HG03159 (cell line): Measurements from ENCODE around the gene TBX6.

Source experiments
- ATAC-seq: cut with Tn5 transposase; IDR thresholded peaks from one replicate; pipeline ENCODE4 v1.9.1; 2021; ENCODE audit warnings: mild to moderate bottlenecking, moderate library complexity; ENCODE audit not compliant: unreplicated experiment

TBX6 gene

DNA sequence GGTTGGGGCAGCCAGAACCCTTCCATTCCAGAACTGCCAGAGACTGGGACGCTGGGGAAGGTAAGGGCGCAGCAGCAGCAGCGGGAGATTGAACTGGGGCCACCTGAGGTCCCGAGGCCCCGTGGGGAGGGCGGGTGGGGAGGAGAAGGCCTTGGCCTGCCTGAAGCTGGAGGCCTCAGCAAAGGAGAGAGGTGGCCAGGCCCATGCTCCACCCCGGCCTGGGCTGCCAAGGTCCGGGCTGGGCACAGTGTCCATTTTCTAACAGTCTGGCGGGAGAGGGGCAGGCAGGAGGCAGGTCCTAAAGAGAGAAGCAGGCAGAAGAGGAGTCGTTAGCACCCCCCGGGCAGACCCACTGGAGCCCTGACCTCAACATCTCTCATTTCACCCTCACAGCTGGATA, 22.7 kb upstream of the TBX6 start:
- ATAC-seq = no peak

- ATAC-seq = no peak
These were observed 22.1 kb upstream of the TBX6 start for GRCh38 chr16:30113711-30114333.

DNA sequence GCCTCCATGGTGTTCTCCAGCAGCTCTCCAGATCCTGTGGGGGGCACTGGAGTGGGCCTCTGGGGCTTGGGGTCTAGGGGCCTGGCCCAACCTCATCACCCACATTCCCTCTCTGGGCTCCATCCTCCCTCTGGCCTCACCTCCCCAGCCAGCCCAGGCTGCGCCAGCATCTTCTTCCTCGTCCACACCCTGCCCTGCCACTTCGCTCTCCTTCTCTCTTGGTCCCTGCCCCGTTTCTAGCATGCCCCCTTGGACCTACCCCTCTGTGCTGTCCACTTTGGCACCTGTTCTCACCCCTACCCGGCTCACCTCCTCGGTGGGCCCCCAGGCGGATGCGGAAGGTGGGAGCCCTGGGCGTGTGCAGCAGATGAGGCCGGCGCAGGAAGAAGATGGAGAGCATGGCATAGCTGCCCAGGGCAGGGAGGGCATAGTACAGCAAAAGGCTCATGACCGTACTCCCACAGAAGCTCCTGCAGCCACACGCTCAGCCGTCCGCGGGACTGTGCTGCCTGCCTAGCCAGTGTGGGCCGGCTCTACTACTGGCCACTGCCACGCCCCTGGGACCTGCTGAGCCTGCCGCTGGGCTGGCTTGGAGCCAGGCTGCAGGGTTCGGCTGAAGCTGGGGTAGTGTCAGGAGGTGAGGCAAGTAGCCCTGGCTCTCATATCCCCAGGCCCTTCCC, 21.4 kb upstream of the TBX6 start, which contains the start of gene GDPD3:
TSS of gene GDPD3 (minus strand) at position 507 of the 680 bp plus-strand sequence. CDS start at position 448, 59 bp downstream.
- no peak for ATAC-seq

GRCh38 chr16:30112197-30113030, 20.7 kb upstream of the TBX6 start:
- ATAC-seq = no peak

DNA sequence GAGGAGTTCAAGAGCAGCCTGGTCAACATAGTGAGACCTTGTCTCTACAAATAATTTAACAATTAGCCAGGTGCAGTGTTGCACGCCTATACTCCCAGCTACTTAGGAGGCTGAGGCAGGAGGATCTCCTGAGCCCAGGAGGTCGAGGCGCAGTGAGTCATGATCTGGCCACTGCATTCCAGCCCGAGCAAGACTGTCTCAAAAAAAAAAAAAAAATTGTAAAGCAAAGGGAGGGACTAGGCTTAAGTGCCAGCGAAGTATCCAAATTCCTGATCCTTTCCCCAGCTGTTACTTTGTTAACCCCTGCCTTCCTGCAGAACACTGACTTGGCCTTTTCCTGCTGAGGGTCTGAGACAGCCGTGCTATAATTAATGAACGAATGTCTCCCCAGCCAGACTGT, 18.9 kb upstream of the TBX6 start:
- no peak for ATAC-seq

DNA sequence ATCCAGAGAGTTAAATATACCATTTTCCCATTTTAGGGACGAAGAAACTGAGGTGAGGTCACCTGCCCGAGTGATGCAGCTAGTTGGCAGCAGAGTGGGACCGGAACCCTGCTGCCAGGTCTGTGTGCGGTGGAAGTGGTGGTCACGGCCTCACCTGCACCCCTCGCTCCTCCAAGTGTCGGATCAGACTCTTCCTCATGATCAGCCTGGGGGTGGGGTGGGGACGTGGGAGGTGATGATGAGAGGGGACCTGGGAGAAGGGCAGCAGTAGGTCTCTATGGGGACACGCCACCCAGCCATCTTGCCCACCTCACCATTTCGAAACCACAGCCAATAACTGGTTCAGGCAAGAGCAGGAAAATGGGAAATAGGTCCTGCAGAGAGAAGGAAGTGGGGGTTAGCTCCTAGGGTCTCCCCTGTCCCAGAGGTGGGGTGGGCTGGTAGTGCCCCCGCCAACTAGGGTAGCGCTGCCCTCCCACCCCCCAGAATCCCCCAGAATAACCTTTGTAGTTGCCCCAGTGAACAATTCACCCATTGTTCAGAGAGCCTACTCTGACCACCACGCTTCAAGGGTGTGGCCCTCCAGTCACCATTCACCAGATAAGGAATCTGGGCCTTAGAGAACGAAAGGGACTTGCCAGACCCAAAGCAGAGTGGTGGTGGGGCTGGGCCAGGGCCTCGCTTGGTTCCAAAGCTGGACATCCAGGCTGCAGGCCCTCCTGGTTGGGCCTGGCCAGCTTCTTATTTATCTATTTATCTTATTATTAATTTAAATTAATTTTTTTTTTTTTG, 16.5 kb upstream of the TBX6 start:
- ATAC-seq = no peak

DNA sequence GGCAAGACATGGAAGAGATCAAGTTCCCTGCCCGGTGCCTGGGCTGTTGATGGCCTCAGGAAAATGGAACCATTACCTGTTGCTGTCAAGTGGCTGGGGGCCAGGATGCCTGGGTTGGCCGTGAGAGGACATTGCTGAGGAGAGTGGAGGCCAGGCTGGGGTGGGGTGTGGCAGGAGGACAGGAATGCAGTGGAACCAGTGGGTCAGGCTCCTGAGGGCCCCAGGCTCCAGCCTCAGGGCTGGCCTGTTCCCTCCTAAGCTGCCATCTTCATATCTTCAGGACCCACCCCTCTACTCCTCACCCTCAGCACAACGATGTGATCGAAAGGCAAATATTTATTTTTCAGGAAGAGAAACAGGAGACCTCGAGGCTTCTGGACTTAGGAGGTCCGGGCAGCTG, 12.8 kb upstream of the TBX6 start:
- no peak for ATAC-seq

DNA sequence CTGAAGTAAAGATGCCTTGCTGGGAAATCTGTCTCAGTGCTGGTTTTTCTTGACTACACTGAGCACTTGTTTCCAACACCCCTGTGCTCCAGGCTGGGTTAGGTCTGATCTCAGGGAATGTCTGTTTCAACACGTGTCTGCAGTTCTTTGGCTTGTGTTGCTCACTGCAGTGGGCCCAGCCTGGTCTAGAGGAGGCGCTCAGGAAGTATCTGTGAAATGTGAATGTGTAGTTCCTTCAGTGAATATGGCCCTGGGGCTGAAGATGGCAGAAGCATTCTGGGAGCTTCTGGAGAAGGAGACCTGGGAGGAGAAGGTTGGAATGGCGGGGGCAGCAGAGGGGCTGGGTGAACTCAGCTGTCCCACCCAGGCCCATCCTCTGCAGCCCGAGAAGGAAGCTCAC, 12.4 kb upstream of the TBX6 start:
- ATAC-seq = no peak

GRCh38 chr16:30096862-30097563, 5.3 kb upstream of the TBX6 start:
- ATAC-seq = no peak

- no peak for ATAC-seq
These were observed 4.6 kb upstream of the TBX6 start, which contains the start of gene YPEL3 for GRCh38 chr16:30096105-30096861. Gene YPEL3, minus strand, starts transcription at chr16:30096213. Its CDS starts 731 bp downstream, at chr16:30095482.

GRCh38 chr16:30095166-30096078, 3.7 kb upstream of the TBX6 start:
- no peak for ATAC-seq

DNA sequence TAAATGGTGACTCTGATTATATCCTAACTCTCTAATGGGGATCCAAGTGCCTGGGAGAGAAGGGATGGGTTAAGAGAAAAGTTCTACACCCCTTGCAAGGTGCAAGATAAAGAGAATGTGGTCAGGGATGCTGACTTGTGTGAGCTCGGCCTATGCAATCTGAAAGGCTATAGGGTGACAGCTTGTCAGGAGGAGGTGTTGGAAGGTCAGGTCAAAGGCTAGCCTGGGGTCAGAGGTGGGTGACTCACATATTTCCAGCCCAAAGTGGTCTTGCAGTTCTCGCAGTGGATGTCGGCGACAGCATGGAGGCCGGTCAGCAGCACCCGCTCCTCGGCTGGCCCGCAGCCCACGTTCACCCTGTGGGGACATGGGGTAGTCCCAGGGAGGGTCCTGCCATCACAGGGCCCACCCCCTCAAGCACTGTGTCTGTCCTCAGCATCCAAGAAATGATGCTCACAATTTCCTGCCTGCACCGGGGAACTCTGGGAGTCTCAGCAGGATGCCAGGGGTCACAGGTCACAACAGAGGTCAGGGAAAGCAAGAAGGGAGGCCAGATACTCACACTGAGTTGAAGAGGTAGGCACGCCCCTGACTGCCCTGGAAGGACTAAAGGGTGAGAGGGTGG, 2.9 kb upstream of the TBX6 start:
- no peak for ATAC-seq

- ATAC-seq = peak; percentile 43
These were observed 768 bp upstream of the TBX6 start for GRCh38 chr16:30092373-30093010.

DNA sequence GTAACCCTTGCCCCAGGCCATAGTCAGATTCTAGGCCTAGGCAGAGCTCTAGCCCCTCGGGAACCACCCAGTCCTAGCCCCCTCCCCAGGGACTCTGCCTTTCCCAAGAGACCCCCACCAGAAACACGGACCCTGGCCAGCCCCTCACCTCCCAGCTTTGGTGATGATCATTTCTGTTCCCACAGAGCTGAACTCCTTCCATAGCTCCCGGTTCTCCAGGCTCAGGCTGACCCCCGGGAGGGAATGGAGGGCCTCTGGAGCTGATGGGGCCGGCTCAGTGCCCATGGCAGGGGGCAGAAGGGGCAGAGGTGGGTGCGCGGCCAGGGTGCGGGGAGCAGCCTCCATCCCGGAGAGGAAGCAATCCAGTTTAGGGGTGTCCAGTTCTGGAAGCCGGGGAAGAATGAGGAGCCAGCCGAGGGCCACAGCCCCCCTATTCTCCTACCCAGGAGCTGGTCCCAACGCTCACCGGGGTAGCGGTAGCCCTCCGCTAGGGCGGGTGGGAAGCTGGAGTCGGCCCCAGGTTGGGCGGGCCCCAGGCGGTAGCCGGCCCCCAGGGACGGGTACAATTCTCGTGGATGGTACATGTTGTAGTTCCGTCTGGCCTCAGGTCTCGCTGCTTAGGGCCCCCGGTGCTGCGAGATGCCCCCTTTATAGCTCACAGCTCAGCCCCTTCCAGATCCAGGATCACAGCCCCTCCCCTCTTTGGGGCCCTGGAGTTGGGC, 953 bp downstream of the TBX6 start:
- ATAC-seq = no peak

DNA sequence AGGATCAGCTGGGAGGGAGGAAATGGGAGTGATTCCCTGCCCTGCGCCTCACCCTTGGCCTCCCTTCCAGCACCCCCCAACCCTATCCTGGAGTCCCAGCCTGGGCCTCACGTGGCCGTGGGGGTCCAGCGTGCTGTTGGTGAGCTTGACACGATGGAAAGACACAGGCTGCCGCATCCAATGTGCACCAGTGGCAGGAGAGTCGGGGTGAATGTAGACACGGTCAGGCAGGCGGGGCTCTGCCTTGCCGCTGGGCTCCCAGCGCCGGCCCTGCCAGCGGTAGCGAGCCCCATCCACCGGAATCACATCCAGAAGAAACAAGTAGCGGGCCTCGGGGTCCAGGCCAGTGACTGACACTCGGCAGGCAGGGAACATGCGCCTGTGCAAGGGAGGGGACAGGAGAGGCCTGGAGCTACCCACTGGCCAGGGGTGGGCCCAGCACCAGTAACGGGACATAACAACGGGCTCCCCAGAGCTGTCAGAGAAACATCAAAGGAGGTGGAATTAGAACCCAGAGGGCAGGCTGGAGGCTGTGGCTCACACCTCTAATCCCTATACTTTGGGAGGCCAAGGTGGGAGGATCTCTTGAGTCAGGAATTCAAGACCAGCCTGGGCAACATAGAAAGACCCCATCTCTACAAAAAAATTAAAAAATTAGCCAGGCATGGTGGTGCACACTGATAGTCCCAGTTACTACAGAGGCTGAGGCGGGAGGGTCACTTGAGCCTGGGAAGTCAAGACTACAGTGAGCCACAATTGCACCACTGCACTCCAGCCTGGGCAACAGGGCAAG, 2.7 kb downstream of the TBX6 start:
- no peak for ATAC-seq

GRCh38 chr16:30088237-30088831, 3.4 kb downstream of the TBX6 start:
- no peak for ATAC-seq
